HAP-1 (cell line): ENCODE data around the gene SLC5A1.
"Not testable (repeated sequence)": the region's sequence is repeated elsewhere in the genome, so short reads cannot be mapped to it uniquely, and the experiment has no call there.

Source experiments
- DNase-seq, 2 experiments: peaks; one replicate each; pipeline ENCODE4 v3.0.0-alpha.2; 2016 to 2020; ENCODE audit warnings: low spot score in 2 of 2
- H3K27me3 ChIP-seq: fragments of 250-450 bp; sonication (Bioruptor Pico); 2 replicates; pipeline ENCODE4 v1.5.1; 2020; ENCODE audit warnings: low read depth, mild to moderate bottlenecking, moderate library complexity
- H3K36me3 ChIP-seq: fragments of 250-450 bp; sonication (Bioruptor Pico); replicated peaks from 2 replicates; pipeline ENCODE4 v1.5.1; 2020; ENCODE audit warnings: mild to moderate bottlenecking
- H3K4me1 ChIP-seq: fragments of 250-450 bp; sonication (Bioruptor Pico); 2 replicates; pipeline ENCODE4 v1.5.1; 2020; ENCODE audit warnings: mild to moderate bottlenecking
- H3K4me3 ChIP-seq: fragments of 250-450 bp; sonication (Bioruptor Pico); 2 replicates; pipeline ENCODE4 v1.5.1; 2020; ENCODE audit warnings: mild to moderate bottlenecking, moderate library complexity
- H3K9me3 ChIP-seq: fragments of 250-450 bp; sonication (Bioruptor Pico); 2 replicates; pipeline ENCODE4 v1.5.1; 2020; ENCODE audit warnings: mild to moderate bottlenecking, moderate library complexity
- in situ Hi-C: fragments of 300-500 bp; cut with MboI; formaldehyde crosslinking; loops from 3 replicates; pipeline ENCODE4 v1.14.3; 2020; ENCODE audit warnings: low sequenced_read_pairs, inconsistent platforms, mixed read lengths

The SLC5A1 gene

DNA sequence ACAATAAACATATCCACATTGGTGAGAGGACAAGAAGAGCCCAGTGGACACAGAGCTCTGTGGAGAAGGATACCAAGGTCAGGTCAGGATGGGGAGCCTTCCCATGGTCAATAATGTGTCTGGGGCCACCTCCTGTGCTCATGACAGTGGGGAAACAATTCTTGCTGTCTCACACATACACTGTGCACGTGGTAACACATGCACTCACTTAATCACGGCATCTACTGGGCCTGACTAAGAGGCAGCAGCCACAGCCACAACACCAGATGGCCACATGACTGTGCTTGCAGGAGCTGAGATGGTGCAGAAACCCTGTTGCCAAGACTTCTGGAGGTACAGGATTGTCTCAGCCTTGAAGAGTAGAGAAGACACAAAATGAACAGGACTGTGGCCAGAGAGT is 87.4 kb downstream of the SLC5A1 start:
- in situ Hi-C loops = no loop called here
- no peak overlapping the region for H3K4me3 ChIP-seq
- DNase-seq = no peak
- no peaks in the 10 kb centered on the region for H3K36me3 ChIP-seq
- H3K9me3 ChIP-seq = no peaks in the 10 kb centered on the region
- no peaks in the 10 kb centered on the region for H3K27me3 ChIP-seq
- no peaks in the 10 kb centered on the region for H3K4me1 ChIP-seq

DNA sequence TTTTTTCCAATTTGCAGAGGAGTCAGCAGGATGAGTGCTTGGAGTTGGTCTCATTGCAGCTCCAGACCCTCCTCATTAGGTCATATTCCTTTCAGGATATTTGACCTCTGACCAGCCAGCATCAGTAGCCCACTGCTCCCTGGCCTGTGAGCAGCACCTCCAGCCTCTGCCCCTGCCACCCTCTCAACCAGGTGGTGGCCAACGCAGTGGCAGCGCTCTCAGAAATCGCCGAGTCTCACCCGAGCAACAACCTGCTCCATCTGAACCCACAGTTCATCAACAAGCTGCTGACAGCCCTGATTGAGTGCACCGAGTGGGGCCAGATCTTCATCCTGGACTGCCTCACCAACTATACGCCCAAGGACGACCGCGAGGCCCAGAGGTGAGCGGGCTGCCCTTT is 89.1 kb downstream of the SLC5A1 start:
- H3K27me3 ChIP-seq = no peaks in the 10 kb centered on the region
- in situ Hi-C loops = no loop called here
- DNase-seq = no peak
- no peak overlapping the region for H3K4me3 ChIP-seq
- H3K4me1 ChIP-seq = no peaks in the 10 kb centered on the region
- no peaks in the 10 kb centered on the region for H3K9me3 ChIP-seq
- H3K36me3 ChIP-seq = no peaks in the 10 kb centered on the region

- H3K27me3 ChIP-seq = no peaks in the 10 kb centered on the region
- in situ Hi-C loops = no loop called here
- no peak for DNase-seq
- H3K4me3 ChIP-seq = no peak overlapping the region
- no peaks in the 10 kb centered on the region; the same call in 1 of the 2 replicates for H3K4me1 ChIP-seq
- H3K9me3 ChIP-seq = no peaks in the 10 kb centered on the region
- no peaks in the 10 kb centered on the region for H3K36me3 ChIP-seq
Observed at GRCh38 chr22:32132783-32133182, 89.7 kb downstream of the SLC5A1 start.

GRCh38 chr22:32134796-32135195 is 91.7 kb downstream of the SLC5A1 start:
- H3K9me3 ChIP-seq, H3K4me1 ChIP-seq, H3K27me3 ChIP-seq, H3K36me3 ChIP-seq, DNase-seq, in situ Hi-C loops, H3K4me3 ChIP-seq: not testable (repeated sequence)

DNA sequence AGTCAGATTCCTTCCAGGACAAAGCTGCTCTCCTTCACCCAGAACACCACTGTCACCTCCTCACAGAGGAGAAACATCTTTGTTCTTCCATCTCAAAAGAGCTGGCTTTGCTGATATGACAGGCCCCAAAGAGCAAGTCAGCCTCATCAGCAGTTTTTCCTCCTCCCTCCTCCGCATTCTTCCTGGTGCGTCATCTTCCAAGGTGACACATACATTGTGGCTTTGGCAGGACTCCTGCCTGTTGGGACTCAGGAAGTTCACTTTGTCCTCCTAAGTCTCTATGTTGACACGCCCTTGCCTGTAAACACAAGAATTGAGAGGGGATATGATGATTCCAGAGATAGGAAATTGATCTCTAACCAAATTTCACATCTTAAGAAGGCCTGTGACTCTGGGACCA is 92.9 kb downstream of the SLC5A1 start:
- H3K4me3 ChIP-seq, H3K36me3 ChIP-seq, H3K9me3 ChIP-seq, H3K4me1 ChIP-seq, DNase-seq, H3K27me3 ChIP-seq, in situ Hi-C loops: not testable (repeated sequence)

DNA sequence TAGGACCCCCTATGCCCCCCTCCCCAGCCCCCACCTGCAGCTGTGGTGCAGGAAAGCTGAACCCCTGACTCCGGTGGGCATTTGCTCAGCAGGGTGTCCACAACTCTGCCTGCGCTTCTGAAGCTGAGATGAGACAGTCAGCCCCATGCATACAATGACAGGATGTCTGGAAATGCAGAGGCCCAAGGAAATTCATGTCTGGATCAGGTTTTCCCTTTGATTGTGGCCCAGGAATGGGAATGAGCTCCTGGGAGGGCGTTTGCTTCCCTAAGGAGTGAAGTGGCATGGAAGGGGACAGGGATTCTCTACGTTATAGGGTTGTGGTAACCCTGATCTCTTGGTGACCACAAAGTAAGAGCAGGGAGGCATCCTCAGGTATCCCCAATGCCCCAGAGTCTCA is 93.8 kb downstream of the SLC5A1 start:
- in situ Hi-C loops, H3K27me3 ChIP-seq, DNase-seq, H3K9me3 ChIP-seq, H3K4me1 ChIP-seq, H3K4me3 ChIP-seq, H3K36me3 ChIP-seq: not testable (repeated sequence)

- H3K36me3 ChIP-seq, H3K4me1 ChIP-seq, in situ Hi-C loops, H3K27me3 ChIP-seq, H3K9me3 ChIP-seq: not testable (repeated sequence)
- peak overlapping the region; percentile 24 for H3K4me3 ChIP-seq
- peak in 1 of 2 experiments; percentile 22 for DNase-seq
Observed at GRCh38 chr22:32137731-32138324, 94.8 kb downstream of the SLC5A1 start.

- H3K9me3 ChIP-seq, H3K4me3 ChIP-seq, H3K4me1 ChIP-seq, H3K27me3 ChIP-seq, DNase-seq, H3K36me3 ChIP-seq, in situ Hi-C loops: not testable (repeated sequence)
Observed at GRCh38 chr22:32138576-32138975, 95.5 kb downstream of the SLC5A1 start.

DNA sequence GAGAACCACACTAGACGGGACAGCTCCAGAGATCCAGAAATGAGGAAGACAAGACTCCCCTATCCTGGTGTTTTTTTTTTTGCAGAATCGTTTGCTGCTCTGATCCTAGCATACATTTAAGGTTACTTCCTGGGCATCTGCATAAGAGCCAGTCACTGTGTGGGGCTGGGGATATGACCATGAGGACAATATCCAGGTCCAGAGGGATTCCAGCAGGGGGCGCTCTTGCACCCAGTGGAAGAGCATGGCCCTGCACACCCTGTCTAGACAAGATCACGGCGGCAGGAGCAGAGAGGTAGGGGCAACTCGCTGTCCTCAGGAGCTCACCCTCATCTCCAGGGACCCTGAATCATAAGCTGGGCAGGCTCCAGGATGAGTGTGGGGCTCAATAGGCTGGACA is 97.6 kb downstream of the SLC5A1 start:
- H3K36me3 ChIP-seq, H3K4me3 ChIP-seq, H3K27me3 ChIP-seq, H3K4me1 ChIP-seq, in situ Hi-C loops, H3K9me3 ChIP-seq, DNase-seq: not testable (repeated sequence)

- Histone ChIP-seq H3K36me3 (no peaks in the 10 kb centered on the region), H3K4me1 (no peaks in the 10 kb centered on the region; the same call in 1 of the 2 replicates), H3K4me3 (no peak overlapping the region), H3K27me3 (0 out of 2 replicates have a peak, but pooled peaks cover 2% of the 10 kb centered on the region), H3K9me3 (no peaks in the 10 kb centered on the region)
- DNase-seq = no peak
- in situ Hi-C loops = no loop called here
Observed at GRCh38 chr22:32142600-32142999, 99.5 kb downstream of the SLC5A1 start.

GRCh38 chr22:32144496-32145274 is 101.6 kb downstream of the SLC5A1 start:
- Histone ChIP-seq H3K27me3 (no peaks in the 10 kb centered on the region), H3K9me3 (no peaks in the 10 kb centered on the region), H3K4me3 (no peak overlapping the region), H3K36me3 (no peaks in the 10 kb centered on the region), H3K4me1 (no peaks in the 10 kb centered on the region)
- DNase-seq = no peak
- in situ Hi-C loops = no loop called here

GRCh38 chr22:32147128-32147527 is 104.1 kb downstream of the SLC5A1 start:
- in situ Hi-C loops = not testable (repeated sequence)

GRCh38 chr22:32148372-32148771 is 105.3 kb downstream of the SLC5A1 start:
- H3K4me1 ChIP-seq, in situ Hi-C loops: not testable (repeated sequence)

More at GRCh38 chr22:32147128-32147527, 104.1 kb downstream of the SLC5A1 start:
- H3K4me1 ChIP-seq, H3K9me3 ChIP-seq, DNase-seq, H3K4me3 ChIP-seq, H3K36me3 ChIP-seq, H3K27me3 ChIP-seq: not testable (repeated sequence)

GRCh38 chr22:32150647-32151046 is 107.6 kb downstream of the SLC5A1 start:
- H3K36me3 ChIP-seq, H3K27me3 ChIP-seq, in situ Hi-C loops, H3K4me1 ChIP-seq, H3K4me3 ChIP-seq, H3K9me3 ChIP-seq, DNase-seq: not testable (repeated sequence)

More at GRCh38 chr22:32148372-32148771, 105.3 kb downstream of the SLC5A1 start:
- H3K36me3 ChIP-seq, DNase-seq, H3K27me3 ChIP-seq, H3K9me3 ChIP-seq, H3K4me3 ChIP-seq: not testable (repeated sequence)
